Sigmoid colon (tissue), 4 donors: ENCODE results near the gene TPT1.

Experiments
- EP300 ChIP-seq, 4 donors: sonication (generic); formaldehyde crosslinking; IDR thresholded peaks; one replicate each; pipeline ENCODE4 v1.6.1; 2017; ENCODE audit warnings: antibody characterized with exemption in 4 of 4
- POLR2A ChIP-seq, 2 donors: fragments of 450-650 bp; IDR thresholded peaks; one replicate each; pipeline ENCODE4 v1.6.1; 2016; ENCODE audit warnings: antibody characterized with exemption in 2 of 2, mild to moderate bottlenecking in 2 of 2, moderate library complexity in 2 of 2
- POLR2AphosphoS5 ChIP-seq, 4 donors: sonication (generic); formaldehyde crosslinking; IDR thresholded peaks; one replicate each; pipeline ENCODE4 v1.6.1; 2017; ENCODE audit warnings: antibody characterized with exemption in 4 of 4
- TF ChIP-seq, protein P1 (sequence below), 4 experiments: fragments of 450-650 bp in 3 of 4; fragments of 200-600 bp in 1 of 4; IDR thresholded peaks; one replicate each; pipeline ENCODE4 v1.5.1; 2016 to 2019; ENCODE audit warnings: antibody characterized with exemption in 4 of 4, mild to moderate bottlenecking in 3 of 4, moderate library complexity in 2 of 4

DNA sequence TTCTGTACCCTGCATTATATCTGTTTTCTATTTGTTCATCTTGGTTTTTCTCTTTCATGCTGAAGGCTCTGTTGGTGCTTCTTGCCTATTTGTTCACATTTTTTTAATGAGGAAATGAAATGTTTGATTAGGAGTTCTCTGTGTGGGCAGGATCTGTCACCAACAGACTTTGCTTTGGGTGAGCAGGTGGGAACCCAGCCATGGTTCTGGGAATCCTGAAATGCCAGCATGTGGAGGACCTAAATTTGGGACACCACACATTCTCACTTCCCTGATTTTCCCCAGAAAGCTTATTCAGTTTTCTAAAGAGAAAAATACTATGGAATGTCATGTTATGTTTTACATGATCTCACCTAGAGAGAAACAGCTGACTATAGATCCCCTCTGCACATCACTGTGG, 34.0 kb downstream of the TPT1 start:
- TF ChIP-seq, protein P1, sequence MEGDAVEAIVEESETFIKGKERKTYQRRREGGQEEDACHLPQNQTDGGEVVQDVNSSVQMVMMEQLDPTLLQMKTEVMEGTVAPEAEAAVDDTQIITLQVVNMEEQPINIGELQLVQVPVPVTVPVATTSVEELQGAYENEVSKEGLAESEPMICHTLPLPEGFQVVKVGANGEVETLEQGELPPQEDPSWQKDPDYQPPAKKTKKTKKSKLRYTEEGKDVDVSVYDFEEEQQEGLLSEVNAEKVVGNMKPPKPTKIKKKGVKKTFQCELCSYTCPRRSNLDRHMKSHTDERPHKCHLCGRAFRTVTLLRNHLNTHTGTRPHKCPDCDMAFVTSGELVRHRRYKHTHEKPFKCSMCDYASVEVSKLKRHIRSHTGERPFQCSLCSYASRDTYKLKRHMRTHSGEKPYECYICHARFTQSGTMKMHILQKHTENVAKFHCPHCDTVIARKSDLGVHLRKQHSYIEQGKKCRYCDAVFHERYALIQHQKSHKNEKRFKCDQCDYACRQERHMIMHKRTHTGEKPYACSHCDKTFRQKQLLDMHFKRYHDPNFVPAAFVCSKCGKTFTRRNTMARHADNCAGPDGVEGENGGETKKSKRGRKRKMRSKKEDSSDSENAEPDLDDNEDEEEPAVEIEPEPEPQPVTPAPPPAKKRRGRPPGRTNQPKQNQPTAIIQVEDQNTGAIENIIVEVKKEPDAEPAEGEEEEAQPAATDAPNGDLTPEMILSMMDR (IDR thresholded peaks at IDR 0.05): no peak
- TF ChIP-seq POLR2A (IDR thresholded peaks at IDR 0.05) (no peak), POLR2AphosphoS5 (IDR thresholded peaks at IDR 0.05) (no peak), EP300 (IDR thresholded peaks at IDR 0.05) (no peak)
